Fibroblast of lung (primary cell): Measurements from ENCODE around the gene CCDC158.

Experiments used
- EZH2 ChIP-seq: IDR thresholded peaks from 2 replicates; pipeline ENCODE4 v1.5.1; 2012; ENCODE audit warnings: low read length, control low read depth, mild to moderate bottlenecking; ENCODE audit errors: missing control alignments
- TF ChIP-seq, protein P1 (sequence below), 2 donors: IDR thresholded peaks in 1 of 2; conservative IDR thresholded peaks in 1 of 2; 1 replicate in 1 of 2; 2 replicates in 1 of 2; pipeline ENCODE4 v1.5.1; 2011 to 2012; ENCODE audit warnings: low read length in 2 of 2, control low read depth in 1 of 2, inconsistent platforms in 1 of 2, low read depth in 1 of 2, mild to moderate bottlenecking in 1 of 2

DNA sequence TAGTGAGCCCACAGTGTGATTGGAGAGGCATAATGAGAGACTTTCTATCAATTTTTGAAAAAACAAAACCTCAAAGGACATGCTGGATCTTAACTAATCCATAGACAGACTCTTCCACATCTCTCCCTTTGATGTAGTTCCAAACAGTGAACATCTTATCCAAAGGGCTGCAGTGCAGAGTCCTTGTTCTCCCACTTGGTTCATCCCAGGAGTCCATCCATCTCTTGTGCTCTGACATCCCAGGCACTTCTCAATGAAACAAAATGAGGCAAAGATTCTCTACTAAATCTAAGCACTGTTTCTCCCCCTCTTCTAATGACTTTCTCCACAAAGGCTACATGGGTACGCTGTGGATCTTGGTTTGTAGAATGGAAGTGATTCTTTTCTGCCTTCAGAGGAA lies 22.4 kb upstream of the CCDC158 start:
- TF ChIP-seq, protein P1, sequence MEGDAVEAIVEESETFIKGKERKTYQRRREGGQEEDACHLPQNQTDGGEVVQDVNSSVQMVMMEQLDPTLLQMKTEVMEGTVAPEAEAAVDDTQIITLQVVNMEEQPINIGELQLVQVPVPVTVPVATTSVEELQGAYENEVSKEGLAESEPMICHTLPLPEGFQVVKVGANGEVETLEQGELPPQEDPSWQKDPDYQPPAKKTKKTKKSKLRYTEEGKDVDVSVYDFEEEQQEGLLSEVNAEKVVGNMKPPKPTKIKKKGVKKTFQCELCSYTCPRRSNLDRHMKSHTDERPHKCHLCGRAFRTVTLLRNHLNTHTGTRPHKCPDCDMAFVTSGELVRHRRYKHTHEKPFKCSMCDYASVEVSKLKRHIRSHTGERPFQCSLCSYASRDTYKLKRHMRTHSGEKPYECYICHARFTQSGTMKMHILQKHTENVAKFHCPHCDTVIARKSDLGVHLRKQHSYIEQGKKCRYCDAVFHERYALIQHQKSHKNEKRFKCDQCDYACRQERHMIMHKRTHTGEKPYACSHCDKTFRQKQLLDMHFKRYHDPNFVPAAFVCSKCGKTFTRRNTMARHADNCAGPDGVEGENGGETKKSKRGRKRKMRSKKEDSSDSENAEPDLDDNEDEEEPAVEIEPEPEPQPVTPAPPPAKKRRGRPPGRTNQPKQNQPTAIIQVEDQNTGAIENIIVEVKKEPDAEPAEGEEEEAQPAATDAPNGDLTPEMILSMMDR (conservative IDR thresholded peaks at IDR 0.05 in 1 of 2, IDR thresholded peaks at IDR 0.05 in 1 of 2; ENCODE audit: low read depth in 1 of 2, low read length in 2 of 2), result no peak
- no peak for TF ChIP-seq EZH2
